ENCODE data around the gene TMEM86B. TPM values are rescaled to one million over a fixed set of nuclear protein-coding genes. Genes with fewer than 3 reads are reported as not detected.

Gene TMEM86B
- total RNA-seq, 1 experiment from 2014 or later, result 18.4 TPM

GRCh38 chr19:55247621-55248099, 19.1 kb upstream of the TMEM86B start:
- H4K20me1 ChIP-seq (ENCODE audit: insufficient read depth), result peaks cover 71% of the 10 kb centered on the region
- peaks cover 69% of the 10 kb centered on the region for H3K79me2 ChIP-seq (ENCODE audit: low read depth)
- intact Hi-C loops (cut with micrococcal nuclease; ENCODE audit: unreplicated experiment), result loop anchor here (1.0 kb wide), 1 partner anchor 31 kb away; no protein-coding TSS in a partner anchor
- H3K36me3 ChIP-seq (ENCODE audit: low read depth), result peaks cover 16% of the 10 kb centered on the region
- H3K27ac ChIP-seq, result peak overlapping the region; percentile 24; the same call in 1 of the 2 replicates
- H3K4me1 ChIP-seq (replicated peaks; ENCODE audit: insufficient read depth), result peaks cover 46% of the 10 kb centered on the region
- no peaks in the 10 kb centered on the region for H3K9me3 ChIP-seq (ENCODE audit: insufficient read depth, low read depth)
- no TSS peak for BruUV-seq (replicated peaks)
- TF ChIP-seq EZH2 (IDR thresholded peaks at IDR 0.05; ENCODE audit: low read depth), result no peak
- TF ChIP-seq CTCF (conservative IDR thresholded peaks at IDR 0.05), result no peak
- H3K9me2 ChIP-seq (ENCODE audit: insufficient read depth), result no peaks in the 10 kb centered on the region
- peak; percentile 88 to 93 for DNase-seq
- H3K4me3 ChIP-seq, result no peak overlapping the region
- H2AFZ ChIP-seq, result no peak overlapping the region
- no peaks in the 10 kb centered on the region for H3K27me3 ChIP-seq (ENCODE audit: insufficient read depth, low read depth)
- H3F3A ChIP-seq (ENCODE audit: insufficient read depth, low read depth), result peaks cover 27% of the 10 kb centered on the region; the same call in 1 of the 2 replicates
- ChIA-PET POLR2A (ENCODE audit: unreplicated experiment) (interaction anchor here (0.5 kb wide), 1 partner anchor 101 kb away, joined by 7 read pairs; no protein-coding TSS in a partner anchor), CTCF (interaction anchor here (0.8 kb wide), 1 partner anchor 54 kb away, joined by 3 read pairs; no protein-coding TSS in a partner anchor)
- peak overlapping the region; percentile 26 for H3K4me2 ChIP-seq

- no peak for DNase-seq
- ChIA-PET POLR2A (ENCODE audit: unreplicated experiment) (no interaction called here), CTCF (no interaction called here)
- H3K4me3 ChIP-seq, result no peak overlapping the region
- no peaks in the 10 kb centered on the region for H3K27me3 ChIP-seq (ENCODE audit: insufficient read depth, low read depth)
- no TSS peak for BruUV-seq (replicated peaks)
- TF ChIP-seq CTCF (conservative IDR thresholded peaks at IDR 0.05) (no peak), EZH2 (IDR thresholded peaks at IDR 0.05; ENCODE audit: low read depth) (no peak)
- H3K4me1 ChIP-seq (replicated peaks; ENCODE audit: insufficient read depth), result peaks cover 37% of the 10 kb centered on the region
- no peak overlapping the region for H2AFZ ChIP-seq
- H3K79me2 ChIP-seq (ENCODE audit: low read depth), result peaks cover 60% of the 10 kb centered on the region
- no peaks in the 10 kb centered on the region for H3K9me3 ChIP-seq (ENCODE audit: insufficient read depth, low read depth)
- H3K4me2 ChIP-seq, result peak overlapping the region; percentile 26; the same call in 1 of the 2 replicates
- no peaks in the 10 kb centered on the region for H3K9me2 ChIP-seq (ENCODE audit: insufficient read depth)
- H3K27ac ChIP-seq, result no peak overlapping the region
- peaks cover 68% of the 10 kb centered on the region for H4K20me1 ChIP-seq (ENCODE audit: insufficient read depth)
- peaks cover 16% of the 10 kb centered on the region for H3K36me3 ChIP-seq (ENCODE audit: low read depth)
- intact Hi-C loops (cut with micrococcal nuclease; ENCODE audit: unreplicated experiment), result loop anchor here (1.0 kb wide), 1 partner anchor 30 kb away; no protein-coding TSS in a partner anchor
- peaks cover 19% of the 10 kb centered on the region; the same call in 1 of the 2 replicates for H3F3A ChIP-seq (ENCODE audit: insufficient read depth, low read depth)
These were observed 18.2 kb upstream of the TMEM86B start for GRCh38 chr19:55246462-55247451.

GRCh38 chr19:55245236-55245904, 16.8 kb upstream of the TMEM86B start:
- no TSS peak for BruUV-seq (replicated peaks)
- Histone ChIP-seq H3F3A (ENCODE audit: insufficient read depth, low read depth) (peaks cover 19% of the 10 kb centered on the region; the same call in 1 of the 2 replicates), H4K20me1 (ENCODE audit: insufficient read depth) (peaks cover 57% of the 10 kb centered on the region), H3K79me2 (ENCODE audit: low read depth) (peaks cover 47% of the 10 kb centered on the region), H3K4me1 (replicated peaks; ENCODE audit: insufficient read depth) (peaks cover 29% of the 10 kb centered on the region), H3K27ac (no peak overlapping the region), H3K9me3 (ENCODE audit: insufficient read depth, low read depth) (no peaks in the 10 kb centered on the region), H2AFZ (no peak overlapping the region), H3K36me3 (ENCODE audit: low read depth) (peaks cover 20% of the 10 kb centered on the region), H3K4me2 (no peak overlapping the region), H3K4me3 (no peak overlapping the region), H3K9me2 (ENCODE audit: insufficient read depth) (no peaks in the 10 kb centered on the region), H3K27me3 (ENCODE audit: insufficient read depth, low read depth) (no peaks in the 10 kb centered on the region)
- POLR2A ChIA-PET (ENCODE audit: unreplicated experiment), result interaction anchor here (0.6 kb wide), 1 partner anchor 782 kb away, joined by 5 read pairs; the partner anchor contains the start of gene LENG9
- intact Hi-C loops (cut with micrococcal nuclease; ENCODE audit: unreplicated experiment), result no loop called here
- TF ChIP-seq EZH2 (IDR thresholded peaks at IDR 0.05; ENCODE audit: low read depth) (no peak), CTCF (conservative IDR thresholded peaks at IDR 0.05) (no peak)
- no peak for DNase-seq
- CTCF ChIA-PET, result no interaction called here

All from PC-9 (cell line).